Panc1 (cell line): ENCODE measurements around the gene IKZF4.

Source experiments
- POLR2AphosphoS5 ChIP-seq: IDR thresholded peaks from 2 replicates; pipeline ENCODE4 v1.6.1; 2012; ENCODE audit warnings: mild to moderate bottlenecking, low read depth, low read length, moderate library complexity
- SIN3A ChIP-seq: IDR thresholded peaks from 2 replicates; pipeline ENCODE4 v1.6.1; 2012; ENCODE audit warnings: low read depth, mild to moderate bottlenecking, low read length, moderate library complexity, borderline replicate concordance; ENCODE audit not compliant: insufficient read depth
- TCF7L2 ChIP-seq: IDR thresholded peaks from 2 replicates; pipeline ENCODE4 v1.6.1; 2011; ENCODE audit warnings: mild to moderate bottlenecking, low read depth, low read length, inconsistent platforms
- TF ChIP-seq, protein P1 (sequence below): fragments of 450-650 bp; IDR thresholded peaks from 2 replicates; pipeline ENCODE4 v1.5.1; 2017; ENCODE audit warnings: mild to moderate bottlenecking
- TF ChIP-seq, protein P2 (sequence below), 2 experiments: IDR thresholded peaks; 2 replicates each; pipeline ENCODE4 v1.6.1; 2011 to 2012; ENCODE audit warnings: low read depth in 2 of 2, control low read depth in 1 of 2, low read length in 1 of 2, mild to moderate bottlenecking in 1 of 2, moderate library complexity in 1 of 2; ENCODE audit not compliant: insufficient read depth in 1 of 2

DNA sequence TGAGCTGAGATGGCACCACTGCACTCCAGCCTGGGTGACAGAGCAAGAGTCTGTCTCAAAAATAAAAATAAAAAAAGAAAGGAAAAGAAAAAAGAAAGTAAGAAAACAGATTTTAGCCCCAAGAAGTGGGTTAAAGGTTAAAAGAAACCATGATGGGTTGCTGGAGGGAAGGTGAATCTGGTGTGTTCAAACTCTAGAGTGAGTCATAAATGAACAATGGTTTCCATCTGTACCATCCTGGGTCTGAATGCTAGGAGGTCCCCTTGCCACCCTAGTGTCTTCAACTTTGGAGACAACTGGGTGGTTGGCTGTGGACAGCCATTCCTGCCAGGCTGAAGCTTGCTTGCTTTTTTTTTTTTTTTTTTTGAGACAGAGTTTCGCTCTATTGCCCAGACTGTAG is 19.3 kb downstream of the IKZF4 start:
- TF ChIP-seq, protein P1, sequence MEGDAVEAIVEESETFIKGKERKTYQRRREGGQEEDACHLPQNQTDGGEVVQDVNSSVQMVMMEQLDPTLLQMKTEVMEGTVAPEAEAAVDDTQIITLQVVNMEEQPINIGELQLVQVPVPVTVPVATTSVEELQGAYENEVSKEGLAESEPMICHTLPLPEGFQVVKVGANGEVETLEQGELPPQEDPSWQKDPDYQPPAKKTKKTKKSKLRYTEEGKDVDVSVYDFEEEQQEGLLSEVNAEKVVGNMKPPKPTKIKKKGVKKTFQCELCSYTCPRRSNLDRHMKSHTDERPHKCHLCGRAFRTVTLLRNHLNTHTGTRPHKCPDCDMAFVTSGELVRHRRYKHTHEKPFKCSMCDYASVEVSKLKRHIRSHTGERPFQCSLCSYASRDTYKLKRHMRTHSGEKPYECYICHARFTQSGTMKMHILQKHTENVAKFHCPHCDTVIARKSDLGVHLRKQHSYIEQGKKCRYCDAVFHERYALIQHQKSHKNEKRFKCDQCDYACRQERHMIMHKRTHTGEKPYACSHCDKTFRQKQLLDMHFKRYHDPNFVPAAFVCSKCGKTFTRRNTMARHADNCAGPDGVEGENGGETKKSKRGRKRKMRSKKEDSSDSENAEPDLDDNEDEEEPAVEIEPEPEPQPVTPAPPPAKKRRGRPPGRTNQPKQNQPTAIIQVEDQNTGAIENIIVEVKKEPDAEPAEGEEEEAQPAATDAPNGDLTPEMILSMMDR, result no peak
- TF ChIP-seq POLR2AphosphoS5 (no peak), SIN3A (no peak), TCF7L2 (no peak)
- TF ChIP-seq, protein P2, sequence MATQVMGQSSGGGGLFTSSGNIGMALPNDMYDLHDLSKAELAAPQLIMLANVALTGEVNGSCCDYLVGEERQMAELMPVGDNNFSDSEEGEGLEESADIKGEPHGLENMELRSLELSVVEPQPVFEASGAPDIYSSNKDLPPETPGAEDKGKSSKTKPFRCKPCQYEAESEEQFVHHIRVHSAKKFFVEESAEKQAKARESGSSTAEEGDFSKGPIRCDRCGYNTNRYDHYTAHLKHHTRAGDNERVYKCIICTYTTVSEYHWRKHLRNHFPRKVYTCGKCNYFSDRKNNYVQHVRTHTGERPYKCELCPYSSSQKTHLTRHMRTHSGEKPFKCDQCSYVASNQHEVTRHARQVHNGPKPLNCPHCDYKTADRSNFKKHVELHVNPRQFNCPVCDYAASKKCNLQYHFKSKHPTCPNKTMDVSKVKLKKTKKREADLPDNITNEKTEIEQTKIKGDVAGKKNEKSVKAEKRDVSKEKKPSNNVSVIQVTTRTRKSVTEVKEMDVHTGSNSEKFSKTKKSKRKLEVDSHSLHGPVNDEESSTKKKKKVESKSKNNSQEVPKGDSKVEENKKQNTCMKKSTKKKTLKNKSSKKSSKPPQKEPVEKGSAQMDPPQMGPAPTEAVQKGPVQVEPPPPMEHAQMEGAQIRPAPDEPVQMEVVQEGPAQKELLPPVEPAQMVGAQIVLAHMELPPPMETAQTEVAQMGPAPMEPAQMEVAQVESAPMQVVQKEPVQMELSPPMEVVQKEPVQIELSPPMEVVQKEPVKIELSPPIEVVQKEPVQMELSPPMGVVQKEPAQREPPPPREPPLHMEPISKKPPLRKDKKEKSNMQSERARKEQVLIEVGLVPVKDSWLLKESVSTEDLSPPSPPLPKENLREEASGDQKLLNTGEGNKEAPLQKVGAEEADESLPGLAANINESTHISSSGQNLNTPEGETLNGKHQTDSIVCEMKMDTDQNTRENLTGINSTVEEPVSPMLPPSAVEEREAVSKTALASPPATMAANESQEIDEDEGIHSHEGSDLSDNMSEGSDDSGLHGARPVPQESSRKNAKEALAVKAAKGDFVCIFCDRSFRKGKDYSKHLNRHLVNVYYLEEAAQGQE (IDR thresholded peaks at IDR 0.05; ENCODE audit: insufficient read depth in 1 of 2, low read depth in 2 of 2, low read length in 1 of 2), result no peak
